D721Med (cell line): ENCODE measurements around the gene CFAP20DC.

ENCODE experiments used
- DNase-seq: peaks from one replicate; pipeline ENCODE4 v3.0.0; 2011; ENCODE audit warnings: low spot score; ENCODE audit not compliant: insufficient read length
- FAIRE-seq: peaks from 2 replicates; lab custom pipeline; 2011; peaks lifted over from hg19 to GRCh38; lab: Jason Lieb, UNC
- TF ChIP-seq, protein P1 (sequence below): IDR thresholded peaks from 2 replicates; pipeline ENCODE4 v1.5.1; 2012; ENCODE audit warnings: mild to moderate bottlenecking, control low read depth; ENCODE audit not compliant: insufficient read depth; ENCODE audit errors: missing control alignments

Gene CFAP20DC

DNA sequence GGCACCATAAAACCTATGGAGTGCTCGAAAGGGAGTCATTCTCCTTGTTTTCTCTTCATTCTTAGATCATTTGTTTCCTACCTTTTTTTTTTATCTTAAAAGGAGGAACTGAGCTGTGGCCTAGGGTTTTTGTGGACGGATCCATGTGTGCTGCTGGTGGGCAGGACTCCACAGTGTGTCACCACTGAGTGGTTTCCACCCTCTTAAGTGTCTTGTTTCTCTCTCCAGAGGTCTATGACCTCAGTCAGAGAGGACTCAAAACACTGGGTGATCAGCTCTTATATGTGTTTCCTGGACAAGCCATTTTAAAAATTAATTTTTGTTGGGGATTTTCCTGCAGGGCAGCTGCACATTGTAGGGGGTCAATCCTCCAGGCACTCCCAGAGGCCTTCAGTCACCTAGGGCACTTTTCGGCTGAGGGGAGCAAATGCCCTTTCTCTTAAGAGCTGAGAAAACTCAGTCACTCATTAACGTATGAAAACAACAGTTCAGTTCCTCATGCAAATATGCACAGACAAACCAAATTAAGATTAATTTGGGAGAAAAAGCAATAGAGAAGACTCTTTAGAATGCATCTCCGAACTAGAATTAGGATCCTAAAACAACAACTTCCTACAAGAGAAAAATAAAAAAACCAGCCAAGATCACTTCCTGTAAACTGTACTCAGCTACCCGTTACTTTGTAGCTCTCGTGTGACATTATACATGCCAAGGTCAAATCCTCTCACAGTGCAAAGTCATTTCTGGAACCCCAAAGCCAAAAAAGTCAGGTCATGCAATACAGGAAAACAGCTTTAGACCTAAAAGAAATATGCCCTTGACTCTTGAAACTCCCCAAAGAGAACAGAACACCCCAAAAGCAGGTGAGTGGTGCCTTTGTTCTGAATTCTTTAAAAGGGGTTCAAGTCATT, 355.6 kb downstream of the CFAP20DC start:
- DNase-seq (no peak), FAIRE-seq (no peak)
- TF ChIP-seq, protein P1, sequence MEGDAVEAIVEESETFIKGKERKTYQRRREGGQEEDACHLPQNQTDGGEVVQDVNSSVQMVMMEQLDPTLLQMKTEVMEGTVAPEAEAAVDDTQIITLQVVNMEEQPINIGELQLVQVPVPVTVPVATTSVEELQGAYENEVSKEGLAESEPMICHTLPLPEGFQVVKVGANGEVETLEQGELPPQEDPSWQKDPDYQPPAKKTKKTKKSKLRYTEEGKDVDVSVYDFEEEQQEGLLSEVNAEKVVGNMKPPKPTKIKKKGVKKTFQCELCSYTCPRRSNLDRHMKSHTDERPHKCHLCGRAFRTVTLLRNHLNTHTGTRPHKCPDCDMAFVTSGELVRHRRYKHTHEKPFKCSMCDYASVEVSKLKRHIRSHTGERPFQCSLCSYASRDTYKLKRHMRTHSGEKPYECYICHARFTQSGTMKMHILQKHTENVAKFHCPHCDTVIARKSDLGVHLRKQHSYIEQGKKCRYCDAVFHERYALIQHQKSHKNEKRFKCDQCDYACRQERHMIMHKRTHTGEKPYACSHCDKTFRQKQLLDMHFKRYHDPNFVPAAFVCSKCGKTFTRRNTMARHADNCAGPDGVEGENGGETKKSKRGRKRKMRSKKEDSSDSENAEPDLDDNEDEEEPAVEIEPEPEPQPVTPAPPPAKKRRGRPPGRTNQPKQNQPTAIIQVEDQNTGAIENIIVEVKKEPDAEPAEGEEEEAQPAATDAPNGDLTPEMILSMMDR = no peak

DNA sequence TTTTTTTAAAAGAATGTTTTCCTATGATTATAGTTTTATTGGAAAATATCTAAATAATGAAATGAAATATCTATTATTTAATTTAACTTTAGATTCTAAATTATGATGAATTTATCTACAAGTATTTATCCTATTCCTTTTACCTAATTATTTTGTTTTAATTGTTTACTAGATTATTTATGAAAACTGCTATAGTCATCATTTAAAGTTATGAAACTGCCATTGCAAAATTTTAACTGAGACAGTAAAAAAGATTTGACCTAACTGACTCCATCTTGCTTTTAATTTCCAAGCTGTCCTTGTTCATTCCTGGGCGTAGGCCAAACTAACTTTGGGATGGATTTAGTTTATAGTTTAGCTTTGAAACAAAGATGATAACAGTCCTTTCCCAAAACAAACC, 357.3 kb downstream of the CFAP20DC start:
- DNase-seq = no peak
- no peak for FAIRE-seq
- TF ChIP-seq, protein P1 = no peak
